Body of pancreas (tissue), 4 donors: Measurements from ENCODE around the gene COMMD1.

Experiments used
- CTCF ChIP-seq, 7 experiments: fragments of 450-650 bp in 4 of 7; fragments of 200-600 bp in 3 of 7; sonication (generic) in 3 of 7; IDR thresholded peaks; one replicate each; pipeline ENCODE4 v1.5.1; 2016 to 2019; ENCODE audit warnings: antibody characterized with exemption in 7 of 7
- POLR2A ChIP-seq, 3 donors: fragments of 450-650 bp; IDR thresholded peaks; one replicate each; pipeline ENCODE4 v1.6.1; 2016; ENCODE audit warnings: antibody characterized with exemption in 3 of 3, mild to moderate bottlenecking in 2 of 3

- TF ChIP-seq CTCF (IDR thresholded peaks at IDR 0.05) (no peak), POLR2A (IDR thresholded peaks at IDR 0.05) (no peak)
These were observed 275.5 kb downstream of the COMMD1 start for GRCh38 chr2:62180975-62181374.
